Breast epithelium (tissue), 3 donors: ENCODE results near the gene ZNF142.

Experiments used
- CTCF ChIP-seq, 3 donors: fragments of 450-650 bp; IDR thresholded peaks; one replicate each; pipeline ENCODE4 v1.5.1; 2016 to 2017; ENCODE audit warnings: antibody characterized with exemption in 3 of 3, mild to moderate bottlenecking in 3 of 3, moderate library complexity in 3 of 3
- POLR2A ChIP-seq: fragments of 450-650 bp; IDR thresholded peaks from one replicate; pipeline ENCODE4 v1.6.1; 2016; ENCODE audit warnings: antibody characterized with exemption, mild to moderate bottlenecking, moderate library complexity
- POLR2AphosphoS5 ChIP-seq, 3 donors: sonication (generic); formaldehyde crosslinking; IDR thresholded peaks; one replicate each; pipeline ENCODE4 v1.6.1; 2017; ENCODE audit warnings: antibody characterized with exemption in 3 of 3

- TF ChIP-seq CTCF (IDR thresholded peaks at IDR 0.05) (no peak), POLR2A (no peak), POLR2AphosphoS5 (IDR thresholded peaks at IDR 0.05) (no peak)
Measured at GRCh38 chr2:218605432-218605831, 54.0 kb downstream of the ZNF142 start.
